Glomerular endothelial cell (primary cell): ENCODE results near the gene SEC14L5. TPM values are rescaled to one million over a fixed set of nuclear protein-coding genes. Genes with fewer than 3 reads are reported as not detected.
"Not testable (repeated sequence)": the region's sequence is repeated elsewhere in the genome, so short reads cannot be mapped to it uniquely, and the experiment has no call there.

Source experiments
- DNase-seq: peaks from one replicate; pipeline ENCODE4 v3.0.0-alpha.2; 2011; ENCODE audit warnings: low read depth, low spot score; ENCODE audit errors: extremely low read depth
- total RNA-seq: library from RNA; depleted of rRNA; stranded (reverse); fragments of >200 nt; gene quantifications from 2 replicates; pipeline ENCODE4 v1.2.3, GENCODE V29; 2015

SEC14L5 gene
- total RNA-seq, 1 donor from 2014 or later: not detected

DNA sequence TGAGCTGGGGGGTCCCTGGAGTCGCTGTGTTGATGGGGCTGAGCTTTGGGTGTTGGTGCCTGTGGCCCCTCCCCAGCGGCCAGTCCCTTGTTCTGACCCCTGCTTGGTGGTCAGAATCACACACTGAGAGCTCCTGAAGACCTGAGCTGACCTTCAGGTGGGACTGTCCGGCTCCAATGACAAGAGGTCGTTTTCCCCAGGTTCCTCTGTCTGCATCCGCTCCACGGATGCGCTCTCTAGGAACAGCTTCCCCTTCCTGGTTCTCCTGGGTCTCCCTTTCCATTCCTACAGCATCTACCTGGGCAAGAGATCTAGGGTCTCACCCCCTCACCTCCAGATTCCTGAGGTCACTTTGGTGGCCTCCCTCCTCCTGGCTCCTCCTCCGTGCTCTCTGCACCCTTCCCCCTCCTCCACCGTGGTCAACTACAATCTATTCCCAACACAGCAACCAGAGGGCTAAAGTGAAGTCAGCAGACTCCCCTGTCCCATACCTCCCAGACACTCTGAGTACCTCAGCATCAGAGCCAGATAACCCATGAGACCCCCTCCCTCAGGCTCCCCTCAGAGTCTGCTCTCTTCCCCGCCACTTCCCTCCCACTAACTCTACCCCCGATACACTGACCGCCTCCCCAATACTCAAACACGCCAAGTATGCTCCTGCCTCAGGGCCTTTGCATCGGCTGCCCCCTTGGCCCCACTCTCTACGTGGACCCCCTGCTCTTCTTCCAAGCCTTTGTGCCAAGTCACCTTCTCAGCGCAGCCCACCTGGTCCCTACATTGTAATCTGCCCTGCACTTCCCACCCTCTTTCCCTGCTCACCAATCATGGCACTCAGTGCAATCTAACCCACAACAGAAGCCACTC lies 9.0 kb upstream of the SEC14L5 start:
- DNase-seq: no peak

DNA sequence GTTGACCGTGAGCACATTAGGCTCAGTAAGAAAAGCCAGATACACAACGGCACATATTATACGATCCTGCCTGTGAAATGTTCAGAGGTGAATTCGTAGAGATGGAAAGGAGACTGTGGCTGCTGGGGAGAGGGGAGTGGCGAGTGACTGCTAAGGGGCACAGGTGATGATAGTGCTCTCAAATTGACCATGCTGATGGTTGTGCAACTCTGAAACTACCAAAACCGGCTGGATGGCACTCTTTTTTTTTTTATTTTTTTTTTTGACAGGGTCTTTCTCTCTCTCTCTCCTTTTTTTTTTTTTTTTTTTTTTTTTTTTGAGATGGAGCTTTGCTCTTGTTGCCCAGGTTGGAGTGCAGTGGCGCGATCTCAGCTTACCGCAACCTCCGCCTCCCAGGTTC lies 8.1 kb upstream of the SEC14L5 start:
- no peak for DNase-seq

DNA sequence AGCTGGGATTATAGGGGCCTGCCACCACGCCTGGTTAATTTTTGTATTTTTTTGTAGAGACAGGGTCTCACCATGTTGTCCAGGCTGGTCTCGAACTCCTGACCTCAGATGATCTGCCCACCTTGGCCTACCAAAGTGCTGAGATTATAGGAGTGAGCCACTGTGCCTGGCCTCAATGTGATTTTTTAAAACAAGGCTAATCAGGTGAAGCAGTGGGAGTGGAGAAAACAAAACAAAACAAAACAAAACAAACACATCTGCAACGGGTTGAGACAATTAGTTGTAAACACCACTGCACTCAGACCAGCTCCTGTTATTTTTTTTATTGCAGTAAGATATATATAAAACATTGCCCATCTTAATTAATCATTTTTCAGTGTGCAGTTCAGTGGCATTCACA lies 6.5 kb upstream of the SEC14L5 start:
- not testable (repeated sequence) for DNase-seq

DNA sequence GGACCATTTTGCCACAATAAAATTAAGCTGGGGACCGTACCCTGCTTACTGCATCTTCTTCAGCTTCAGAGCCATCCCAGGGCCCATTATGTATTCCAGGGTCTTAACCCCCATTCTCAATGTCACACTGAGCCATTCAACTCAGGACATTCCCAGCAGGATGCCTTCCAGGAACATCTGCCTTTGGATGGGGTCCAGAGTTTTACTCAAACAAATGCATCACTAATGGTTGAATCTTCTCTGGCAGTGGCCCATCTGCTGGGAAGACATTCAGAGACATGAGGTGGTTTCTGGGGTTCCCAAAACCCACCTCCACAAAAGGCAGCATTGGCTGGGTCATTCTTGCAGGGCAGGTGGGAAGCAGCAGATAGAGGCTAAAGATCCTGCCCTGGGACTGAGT lies 3.4 kb upstream of the SEC14L5 start:
- DNase-seq: no peak

DNA sequence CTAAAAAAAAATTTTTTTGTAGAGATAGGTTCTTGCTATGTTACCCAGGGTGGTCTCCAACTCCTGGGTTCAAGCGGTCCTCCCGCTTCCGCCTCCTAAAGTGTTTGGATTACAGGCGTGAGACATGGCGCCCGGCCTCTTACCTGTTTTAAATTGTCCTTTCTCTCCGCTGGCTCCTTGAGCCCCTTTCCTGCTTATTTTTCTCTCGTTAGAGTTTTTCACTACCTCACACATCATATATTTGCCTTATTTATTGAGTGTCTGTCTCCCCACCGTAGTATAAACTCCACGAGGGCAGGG lies 760 bp upstream of the SEC14L5 start:
- no peak for DNase-seq

DNA sequence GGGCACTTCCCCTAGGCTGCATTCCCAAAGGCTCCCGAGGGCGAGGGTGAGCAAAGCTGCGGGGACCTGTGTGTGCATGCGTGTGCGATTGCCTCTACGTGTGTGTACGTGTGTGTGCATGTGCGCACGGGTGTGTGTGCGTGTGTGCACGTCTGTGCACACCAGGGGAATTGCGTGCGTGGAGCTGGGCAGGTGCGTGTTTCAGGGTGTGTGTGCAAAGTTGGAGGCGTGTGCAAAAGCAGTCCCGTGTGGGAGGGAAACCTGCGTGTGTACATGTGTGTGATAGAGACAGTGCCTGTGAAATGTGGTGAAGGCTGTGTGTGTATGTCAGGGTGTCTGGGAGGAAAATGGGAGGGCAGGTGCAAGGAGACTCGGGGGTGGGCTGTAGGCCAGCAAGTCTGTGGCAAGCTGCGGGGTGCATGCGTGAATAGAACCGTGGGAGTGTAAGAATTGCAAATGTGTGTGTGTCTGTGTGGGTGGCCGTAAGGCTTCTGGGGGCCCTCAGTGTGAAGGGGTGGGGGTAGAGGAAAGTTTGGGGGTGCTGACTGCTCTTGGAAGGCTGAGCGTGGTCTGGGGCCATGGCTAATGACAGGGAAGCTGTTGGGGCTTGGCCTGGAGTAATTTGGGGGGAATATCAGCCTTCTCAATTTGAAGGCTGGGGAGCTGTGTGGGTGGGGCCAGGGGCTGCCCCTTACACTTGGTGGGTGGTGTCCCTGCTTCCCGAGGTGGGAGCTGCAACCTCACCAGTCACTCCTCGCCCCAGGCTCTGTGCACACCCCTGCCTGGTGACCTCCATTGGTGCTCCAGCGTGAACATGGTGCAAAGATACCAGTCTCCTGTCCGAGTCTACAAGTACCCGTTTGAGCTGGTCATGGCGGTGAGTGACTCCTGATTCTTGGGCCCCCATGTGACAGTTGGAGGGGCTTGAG lies 644 bp downstream of the SEC14L5 start:
- no peak for DNase-seq

DNA sequence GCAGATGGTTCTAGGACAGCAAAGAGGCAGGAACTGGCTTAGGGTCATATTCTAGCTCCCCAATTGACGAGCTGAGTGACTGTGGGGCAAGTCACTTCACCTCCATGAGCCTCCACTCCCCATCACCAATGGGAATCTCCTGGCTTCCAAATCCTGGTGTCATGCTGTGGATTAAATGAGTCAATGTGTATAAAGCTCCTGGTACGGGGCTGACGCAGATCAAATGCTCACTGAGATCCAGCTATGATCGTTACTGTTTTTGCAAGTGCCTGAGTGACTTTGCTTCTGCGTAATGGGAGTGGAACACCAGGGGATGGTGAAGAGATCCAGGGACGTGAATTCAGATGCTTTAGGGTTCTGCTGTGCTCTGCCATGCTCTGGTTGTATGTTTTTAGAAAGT lies 2.4 kb downstream of the SEC14L5 start:
- DNase-seq: no peak

DNA sequence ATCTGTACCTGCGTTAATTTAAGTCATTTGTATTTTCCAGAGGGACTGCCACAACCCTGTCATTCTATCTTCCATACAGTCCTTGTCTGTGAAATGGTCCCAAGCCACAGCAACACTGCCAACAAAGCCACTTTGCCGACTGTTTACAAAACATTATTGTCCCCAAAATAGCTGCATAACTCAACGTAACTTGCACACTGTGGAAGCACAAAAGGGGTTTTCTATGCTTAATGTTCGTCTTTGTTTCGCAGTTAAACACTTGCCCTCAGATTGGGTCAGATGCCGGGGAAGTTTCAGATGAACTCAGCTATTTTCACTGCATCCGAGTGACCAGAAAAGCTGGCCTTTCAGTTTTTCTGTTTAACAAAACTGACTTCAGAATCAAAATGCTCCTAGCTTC lies 4.6 kb downstream of the SEC14L5 start:
- no peak for DNase-seq

DNA sequence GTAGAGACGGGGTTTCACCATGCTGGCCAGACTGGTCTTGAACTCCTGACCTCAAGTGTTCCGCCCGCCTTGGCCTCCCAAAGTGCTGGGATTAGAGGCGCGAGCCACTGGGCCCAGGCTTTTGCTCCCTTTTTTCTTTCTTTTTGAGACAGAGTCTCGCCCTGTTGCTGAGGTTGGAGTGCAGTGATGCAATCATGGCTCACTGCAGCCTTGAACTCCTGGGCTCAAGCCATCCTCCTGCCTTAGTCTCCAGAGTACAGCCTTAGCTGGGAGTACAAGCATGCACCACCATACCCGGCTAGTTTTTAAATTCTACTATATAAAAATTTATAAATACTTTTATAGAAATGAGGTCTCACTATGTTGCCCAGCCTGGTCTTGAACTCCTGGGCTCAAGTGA lies 5.4 kb downstream of the SEC14L5 start:
- not testable (repeated sequence) for DNase-seq

DNA sequence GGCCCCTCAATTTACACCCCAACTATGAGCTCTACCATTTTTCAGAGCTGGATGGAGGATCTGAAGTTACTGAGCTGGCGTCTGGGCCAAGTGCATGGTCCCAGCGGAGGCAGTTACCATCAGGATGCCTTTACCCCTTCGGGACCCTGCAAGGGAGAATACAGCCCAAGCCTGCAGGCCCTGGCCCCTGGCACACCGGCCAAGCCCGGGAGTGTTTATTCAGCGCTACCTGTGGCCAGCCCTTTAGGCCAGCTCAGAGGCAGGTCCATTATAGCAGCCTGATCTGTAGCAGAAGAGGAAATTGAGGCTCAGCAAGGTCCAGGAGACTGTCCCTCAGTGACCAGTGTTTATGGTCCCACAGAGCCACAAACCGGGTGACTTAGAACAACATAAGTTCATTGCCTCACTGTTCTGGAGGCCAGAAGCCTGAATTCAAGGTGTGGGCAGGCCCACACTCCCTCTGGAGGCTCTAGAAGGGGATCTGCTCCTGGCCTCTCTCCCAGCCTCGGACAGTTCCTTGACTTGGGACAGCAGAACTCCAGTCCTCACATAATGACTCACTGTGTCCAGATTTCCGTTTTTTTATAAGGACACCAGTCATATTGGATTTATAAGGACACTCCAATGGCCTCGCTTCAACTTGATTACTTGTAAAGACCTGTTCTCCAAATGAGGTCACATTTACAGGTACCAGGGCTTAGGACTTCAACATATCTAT lies 8.8 kb downstream of the SEC14L5 start:
- no peak for DNase-seq

DNA sequence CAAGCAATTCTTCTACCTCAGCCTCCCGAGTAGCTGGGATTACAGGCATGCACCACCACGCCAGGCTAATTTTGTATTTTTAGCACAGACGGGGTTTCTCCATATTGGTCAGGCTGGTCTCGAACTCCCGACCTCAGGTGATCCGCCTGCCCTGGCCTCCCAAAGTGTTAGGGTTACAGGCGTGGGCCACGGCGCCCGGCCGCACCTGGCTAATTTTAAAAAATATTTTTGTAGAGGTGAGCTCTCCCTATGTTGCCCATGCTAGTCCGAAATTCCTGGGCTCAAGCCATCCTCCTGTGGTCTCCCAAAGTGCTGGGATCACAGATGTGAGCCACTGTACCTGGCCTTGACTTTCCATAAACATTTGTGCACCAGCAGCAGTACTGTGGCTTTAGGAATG lies 10.1 kb downstream of the SEC14L5 start:
- DNase-seq: not testable (repeated sequence)

DNA sequence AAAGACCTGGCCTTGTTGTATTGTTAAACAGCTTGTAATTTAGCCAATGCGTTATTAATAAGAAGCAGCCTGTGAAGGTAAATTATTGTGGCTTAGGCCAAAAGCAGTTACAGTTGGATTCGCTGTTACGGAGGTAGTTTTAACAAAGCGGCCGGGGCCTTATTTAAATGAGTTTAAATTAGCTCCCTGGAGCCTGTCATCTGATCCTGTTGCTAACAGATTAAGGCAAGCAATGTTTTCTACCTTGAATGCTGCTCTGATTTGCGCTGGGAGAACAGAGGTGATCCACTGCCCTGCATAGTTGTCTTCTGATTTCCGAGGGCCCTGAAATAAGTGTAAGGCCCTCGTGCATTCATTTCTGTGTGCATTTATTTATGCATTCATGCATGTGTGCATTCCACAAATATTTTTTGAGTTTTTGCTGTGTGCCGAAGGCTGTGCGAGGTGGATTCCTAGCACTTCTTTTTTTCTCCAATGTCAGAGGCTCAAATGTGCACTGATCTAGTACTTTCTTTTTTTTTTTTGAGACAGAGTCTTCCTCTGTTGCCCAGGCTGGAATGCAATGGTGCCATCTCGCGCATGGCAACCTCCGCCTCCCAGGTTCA lies 10.9 kb downstream of the SEC14L5 start:
- DNase-seq: no peak

DNA sequence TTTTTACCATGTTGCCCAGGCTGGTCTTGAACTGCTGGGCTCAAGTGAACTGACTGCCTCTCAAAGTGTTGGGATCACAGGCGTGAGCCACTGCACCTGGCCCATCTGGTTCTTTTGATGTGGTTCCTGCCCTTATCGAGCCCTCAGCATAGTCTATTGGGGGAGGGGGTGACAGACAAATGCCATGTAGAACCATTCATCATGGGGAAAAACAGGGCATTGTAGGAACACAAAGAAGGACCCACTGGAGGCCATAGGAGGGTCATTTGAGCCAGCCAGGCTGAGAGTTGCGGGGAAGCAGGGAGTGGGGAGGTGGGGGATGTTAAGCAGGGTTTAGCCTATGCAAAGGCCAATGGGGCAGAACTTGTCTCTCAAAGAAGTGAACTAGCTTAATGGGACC lies 11.9 kb downstream of the SEC14L5 start:
- no peak for DNase-seq

DNA sequence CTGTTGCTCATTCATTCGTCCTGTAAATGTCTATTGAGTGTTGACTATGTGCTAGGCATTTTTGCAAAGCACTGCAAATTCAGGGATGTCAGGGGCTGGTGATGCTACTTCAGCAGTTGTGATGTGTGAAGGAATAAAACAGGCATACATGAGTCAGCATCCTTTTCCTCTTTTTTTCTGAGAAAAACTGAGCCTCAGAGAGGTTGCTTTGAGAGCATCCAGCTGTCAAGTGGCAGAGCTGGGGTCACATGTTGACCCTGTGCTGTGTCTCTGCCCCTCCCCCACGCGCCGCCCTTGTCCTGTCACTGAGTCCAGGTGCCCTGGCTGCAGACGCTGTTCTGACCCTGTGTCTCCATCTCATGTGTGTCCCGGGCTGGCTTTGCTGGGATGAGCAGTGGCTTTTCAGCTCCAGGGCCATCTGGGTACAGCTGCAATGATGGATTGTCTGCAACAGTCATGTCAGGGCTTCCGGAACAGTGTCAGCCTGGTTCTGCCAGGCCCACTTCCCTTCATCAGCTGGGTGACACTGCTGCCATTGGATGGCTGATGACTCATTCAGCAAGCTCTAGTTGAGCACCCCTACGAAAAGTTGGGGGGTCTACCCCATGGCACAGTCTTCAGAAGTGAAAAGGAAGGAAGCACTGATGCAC lies 14.9 kb downstream of the SEC14L5 start:
- no peak for DNase-seq

DNA sequence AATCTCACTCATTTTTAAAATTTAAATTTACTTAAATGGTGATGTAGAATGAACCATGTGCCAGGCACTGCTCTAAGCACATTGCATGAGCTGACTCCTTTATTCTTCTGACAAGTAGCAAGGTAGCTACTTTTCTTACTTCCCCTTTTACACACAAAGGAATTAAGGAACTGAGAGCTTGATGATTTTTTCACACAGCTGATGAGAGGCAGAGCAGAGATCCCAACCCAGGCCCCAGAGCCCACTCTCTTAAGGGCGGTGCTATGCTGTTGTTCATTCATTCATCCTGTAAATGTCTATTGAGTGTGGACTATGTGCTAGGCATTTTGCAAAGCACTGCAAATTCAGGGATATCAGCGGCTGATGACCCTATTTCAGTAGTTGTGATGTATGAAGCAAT lies 17.9 kb downstream of the SEC14L5 start:
- DNase-seq: no peak

DNA sequence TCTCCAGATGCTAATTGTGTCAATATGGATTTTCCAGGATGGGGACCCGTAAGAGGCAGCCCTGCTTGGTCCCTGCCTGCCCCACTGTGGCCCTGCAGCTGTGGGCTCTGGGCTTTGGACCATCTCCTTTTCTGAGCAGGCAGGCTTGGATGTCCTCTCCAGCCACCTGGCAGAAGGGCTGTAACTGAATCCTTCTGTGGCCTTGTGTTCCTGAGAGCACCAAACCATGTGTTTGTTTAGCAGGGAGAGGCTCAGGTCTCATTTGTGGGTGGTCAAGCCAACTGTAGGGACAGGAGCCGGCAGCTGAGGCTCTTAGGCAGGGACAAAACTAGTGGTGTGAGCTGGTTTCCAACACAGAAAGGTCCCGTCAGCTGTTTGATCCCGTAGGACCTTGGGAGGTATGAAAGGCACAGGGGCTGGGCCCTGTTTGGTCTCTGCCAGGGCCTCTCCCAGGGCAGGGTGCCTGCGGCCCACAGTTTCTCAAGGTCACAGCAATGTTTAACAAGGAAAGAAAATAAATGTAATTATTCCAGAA lies 18.5 kb downstream of the SEC14L5 start:
- no peak for DNase-seq

DNA sequence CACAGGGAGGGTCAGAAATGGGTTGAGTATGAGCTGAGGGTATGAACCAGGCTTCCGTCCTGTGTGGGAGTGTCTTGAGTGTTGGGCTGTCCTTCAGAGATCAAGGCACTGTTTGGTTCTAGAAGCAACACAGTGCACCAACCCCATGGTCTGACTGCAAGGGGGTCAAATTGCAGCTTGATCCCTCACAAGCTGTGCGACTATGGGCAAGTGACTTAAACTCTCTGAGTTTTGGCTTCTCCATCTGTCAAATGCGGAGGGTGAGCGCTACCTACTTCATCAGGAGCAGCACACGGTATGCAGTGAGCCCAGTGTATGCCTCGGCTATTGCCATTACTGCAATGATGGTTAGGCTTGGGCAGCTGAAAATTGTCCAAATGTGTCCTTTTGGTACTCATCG lies 21.0 kb downstream of the SEC14L5 start:
- DNase-seq: no peak

DNA sequence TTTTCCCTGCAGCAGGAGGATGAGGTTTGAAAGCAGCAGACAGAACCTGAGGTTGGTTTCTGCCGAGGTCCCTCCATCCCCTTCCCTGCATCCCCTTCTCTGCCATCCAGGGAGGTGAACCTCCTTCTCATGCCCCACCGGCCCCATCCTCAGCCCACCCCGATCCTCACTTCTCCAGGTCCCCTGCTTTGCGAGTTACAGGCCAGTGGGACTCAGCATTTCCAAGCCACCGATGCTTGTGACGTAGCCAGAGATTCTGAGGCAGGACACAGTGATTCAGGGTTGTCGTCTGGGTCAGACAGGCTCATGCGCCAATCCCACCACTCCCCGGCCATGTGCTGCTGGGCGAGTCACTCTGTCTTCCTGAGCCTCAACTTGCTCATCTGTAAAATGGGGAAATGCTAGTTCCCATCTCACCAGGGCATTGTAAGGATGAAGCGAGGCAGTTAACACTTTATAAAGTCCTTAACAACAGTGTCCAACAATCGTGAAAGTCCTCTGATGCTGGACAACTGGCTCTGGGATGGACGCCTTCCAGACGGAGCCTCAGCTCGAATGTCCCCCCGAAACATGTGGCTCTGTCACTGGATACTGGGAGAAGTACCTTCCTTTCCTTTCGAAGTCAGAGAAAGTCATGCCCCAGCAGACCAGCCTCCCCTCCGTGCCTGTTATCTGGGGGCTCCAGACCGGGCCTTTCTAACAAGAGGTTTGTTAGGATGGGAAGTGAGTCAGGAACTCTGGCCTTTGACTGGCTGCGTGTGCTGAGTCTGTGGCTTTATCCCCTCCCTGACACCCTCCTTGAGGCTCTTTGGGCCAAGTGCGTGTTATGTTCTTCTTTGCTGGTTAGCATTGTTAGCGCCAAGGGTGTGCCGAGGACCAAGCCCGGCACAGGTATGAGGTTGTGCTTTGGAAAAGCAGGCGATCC lies 21.9 kb downstream of the SEC14L5 start:
- no peak for DNase-seq

DNA sequence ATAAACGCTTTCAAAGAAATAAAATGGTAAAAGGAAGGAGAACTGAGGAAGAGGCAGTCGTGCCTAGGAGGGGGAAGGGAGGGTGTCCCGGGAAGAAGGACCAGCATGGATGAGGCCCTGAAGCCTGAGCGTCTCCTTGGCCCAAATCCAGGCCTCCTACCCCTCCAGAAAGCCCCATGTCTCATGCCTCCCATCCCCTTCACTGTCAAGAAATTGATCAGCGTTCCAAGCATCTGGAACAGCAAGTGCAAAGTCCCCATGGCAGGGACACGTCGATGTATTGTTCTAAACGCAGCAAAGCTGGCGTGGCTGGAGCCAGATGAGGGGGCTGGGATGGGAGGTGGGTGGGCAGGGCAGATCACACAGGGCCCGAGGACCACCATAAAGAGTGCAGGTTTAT lies 22.6 kb downstream of the SEC14L5 start:
- no peak for DNase-seq
